Dermis blood vessel endothelial cell (primary cell): ENCODE results near the gene VSIR. TPM values are rescaled to one million over a fixed set of nuclear protein-coding genes. Genes with fewer than 3 reads are reported as not detected.

Source experiments
- DNase-seq: peaks from one replicate; pipeline ENCODE4 v3.0.0; 2010
- total RNA-seq: library from RNA; depleted of rRNA; stranded (reverse); fragments of >200 nt; gene quantifications from 2 replicates; pipeline ENCODE4 v1.2.3, GENCODE V29; 2014

Gene VSIR
- total RNA-seq, 1 donor from 2014 or later, result 42.2 TPM

DNA sequence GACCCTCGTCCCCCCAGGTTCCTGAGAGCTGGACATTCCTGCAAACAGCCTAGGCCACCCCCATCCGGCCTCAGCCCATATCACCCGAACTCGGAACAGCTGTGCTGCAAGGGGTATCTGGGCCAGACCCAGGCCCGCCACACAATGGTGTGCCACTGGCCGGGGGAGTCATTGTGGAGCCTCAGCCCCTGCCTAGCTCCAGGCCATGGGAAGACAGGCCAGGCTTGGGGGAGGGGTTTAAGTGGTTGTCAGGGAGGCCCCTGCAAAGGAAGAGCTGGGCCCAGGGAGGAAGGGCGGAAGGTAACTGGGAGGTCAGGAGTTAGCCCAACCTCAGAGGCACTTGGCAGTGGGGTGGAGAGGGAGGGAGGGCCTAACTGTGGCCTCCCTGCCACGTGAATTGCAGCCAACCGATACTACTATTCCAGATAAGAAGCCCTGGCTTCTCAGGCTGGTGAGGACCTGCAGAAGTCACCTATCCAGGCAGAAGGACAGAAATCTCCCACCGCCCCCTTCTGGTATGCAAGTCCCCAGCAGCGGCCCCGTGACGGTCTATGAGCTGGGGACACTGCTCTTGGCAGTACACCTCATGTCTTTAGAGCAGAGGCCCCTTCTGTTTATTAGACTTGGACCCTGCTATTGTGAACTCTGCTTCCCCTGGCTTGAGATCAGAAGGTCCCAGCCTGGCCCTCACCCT lies 26.8 kb downstream of the VSIR start:
- DNase-seq, result no peak

- no peak for DNase-seq
These were observed 27.6 kb downstream of the VSIR start for GRCh38 chr10:71745664-71746250.

GRCh38 chr10:71744897-71745663 lies 28.2 kb downstream of the VSIR start:
- DNase-seq, result no peak

DNA sequence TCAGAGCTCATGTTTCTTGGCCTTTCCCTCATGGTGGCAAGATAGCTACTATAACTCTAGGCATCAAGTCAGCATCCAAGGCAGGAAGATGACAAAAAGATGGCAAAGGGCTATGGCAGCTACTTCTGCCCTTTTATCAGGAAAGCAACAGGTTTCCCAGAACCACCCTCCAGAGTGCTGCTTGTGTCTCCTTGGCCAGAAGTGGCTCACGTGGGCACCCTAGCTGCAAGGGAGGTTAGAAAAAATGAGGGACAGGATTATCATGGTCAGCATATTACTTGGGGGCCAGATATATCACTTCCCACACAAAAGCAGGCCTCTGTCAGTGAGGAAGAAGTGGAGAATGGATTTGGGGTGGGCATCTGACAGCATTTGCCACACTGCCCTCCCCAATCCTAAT lies 29.5 kb downstream of the VSIR start:
- DNase-seq, result no peak

DNA sequence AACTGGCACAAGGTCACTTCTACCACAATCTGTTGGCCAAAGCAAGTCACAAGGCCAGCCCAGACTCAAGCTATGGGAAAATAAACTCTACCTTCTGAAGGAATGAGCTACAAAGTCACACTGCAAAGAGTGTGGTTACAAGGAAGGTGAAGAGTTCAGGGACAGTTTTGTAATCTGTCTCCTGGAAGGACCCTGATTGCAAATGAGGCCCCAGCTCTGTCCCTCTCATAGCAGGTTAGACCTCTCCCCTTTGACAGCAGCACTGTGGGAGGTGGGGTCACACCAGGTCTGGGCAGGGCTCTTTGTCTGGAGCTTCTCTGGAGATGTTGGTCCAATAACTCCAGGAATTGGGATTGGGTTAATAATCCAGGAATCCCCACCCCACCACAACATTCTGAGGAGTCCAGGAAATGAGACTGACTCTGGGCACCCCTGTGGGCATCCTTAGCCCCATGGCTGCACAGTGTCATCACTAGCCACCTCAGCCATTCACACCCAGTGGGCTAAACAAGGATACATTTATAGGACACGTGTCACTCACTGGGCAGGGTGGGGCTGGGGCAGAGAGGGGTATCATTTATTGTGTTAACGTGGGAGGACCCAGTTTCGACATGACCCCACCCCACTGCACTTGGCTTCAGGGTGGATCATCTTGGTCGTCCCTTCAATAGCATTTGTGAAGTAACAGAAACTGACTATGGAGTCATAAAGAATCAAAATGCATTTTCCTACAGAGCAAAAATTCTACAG lies 30.1 kb downstream of the VSIR start:
- DNase-seq, result no peak

- no peak for DNase-seq
These were observed 30.8 kb downstream of the VSIR start for GRCh38 chr10:71742301-71743088.

DNA sequence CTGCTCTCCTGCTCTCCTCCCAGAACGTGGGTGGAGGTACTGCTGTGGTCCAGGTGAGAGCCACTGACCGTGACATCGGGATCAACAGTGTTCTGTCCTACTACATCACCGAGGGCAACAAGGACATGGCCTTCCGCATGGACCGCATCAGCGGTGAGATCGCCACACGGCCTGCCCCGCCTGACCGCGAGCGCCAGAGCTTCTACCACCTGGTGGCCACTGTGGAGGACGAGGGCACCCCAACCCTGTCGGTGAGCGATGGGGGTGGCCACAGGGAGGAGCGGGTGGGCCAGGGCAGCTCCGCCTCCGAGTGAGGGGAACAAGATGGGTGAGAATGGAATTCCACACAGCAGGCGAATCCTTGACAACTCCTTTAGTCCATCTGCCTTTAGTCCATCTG lies 31.6 kb downstream of the VSIR start:
- DNase-seq, result no peak

- DNase-seq, result no peak
These were observed 32.3 kb downstream of the VSIR start for GRCh38 chr10:71741029-71741428.

DNA sequence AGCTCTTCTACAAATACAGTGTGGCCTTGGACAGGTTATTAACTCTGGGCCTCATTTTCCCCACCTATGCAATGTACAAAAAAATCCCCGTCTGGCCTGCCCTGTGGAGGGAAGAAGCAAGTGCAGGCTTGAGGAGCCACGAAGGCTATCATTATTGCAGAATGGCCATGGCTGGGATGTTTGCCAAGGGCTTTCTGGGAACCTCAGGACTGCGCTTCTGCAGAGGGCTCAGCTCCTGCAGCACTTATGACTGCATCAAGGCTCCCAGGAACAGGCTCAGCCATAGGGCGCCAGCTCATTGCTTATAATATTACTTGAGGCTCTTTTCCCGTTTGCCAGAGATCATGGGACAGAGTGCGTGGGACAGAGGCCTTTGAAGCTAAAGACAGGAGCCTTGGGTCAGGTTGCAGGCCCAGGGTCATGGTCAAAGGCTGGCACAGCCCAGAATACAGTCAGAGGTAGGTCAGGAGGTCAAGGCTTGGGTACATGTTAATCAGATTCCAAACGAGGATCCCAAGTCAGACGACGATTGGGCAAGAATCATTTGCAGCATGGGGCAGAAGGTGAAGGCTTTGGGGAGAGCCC lies 33.2 kb downstream of the VSIR start:
- no peak for DNase-seq

DNA sequence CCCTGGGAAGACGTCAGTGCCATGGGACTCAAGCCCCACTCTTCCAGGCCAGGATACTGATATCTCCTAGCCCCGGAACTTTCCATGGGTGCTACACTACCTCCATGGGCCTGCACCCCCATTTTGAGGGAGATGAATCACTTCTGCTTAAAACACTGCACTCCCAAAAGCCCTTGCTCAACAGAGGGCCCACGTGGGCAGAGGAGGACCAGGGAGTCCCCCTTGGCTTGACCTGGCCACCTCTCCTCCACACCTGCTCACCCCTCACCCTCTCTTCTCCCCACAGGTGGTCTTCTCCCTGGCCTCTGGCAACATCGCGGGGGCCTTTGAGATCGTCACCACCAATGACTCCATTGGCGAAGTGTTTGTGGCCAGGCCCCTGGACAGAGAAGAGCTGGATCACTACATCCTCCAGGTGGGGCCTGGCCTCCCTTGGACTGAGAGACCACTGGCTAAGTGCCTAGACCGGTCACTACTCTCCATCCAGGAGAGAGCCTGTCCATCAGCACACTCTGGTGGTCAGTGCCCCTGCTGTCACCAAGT lies 33.9 kb downstream of the VSIR start:
- no peak for DNase-seq

DNA sequence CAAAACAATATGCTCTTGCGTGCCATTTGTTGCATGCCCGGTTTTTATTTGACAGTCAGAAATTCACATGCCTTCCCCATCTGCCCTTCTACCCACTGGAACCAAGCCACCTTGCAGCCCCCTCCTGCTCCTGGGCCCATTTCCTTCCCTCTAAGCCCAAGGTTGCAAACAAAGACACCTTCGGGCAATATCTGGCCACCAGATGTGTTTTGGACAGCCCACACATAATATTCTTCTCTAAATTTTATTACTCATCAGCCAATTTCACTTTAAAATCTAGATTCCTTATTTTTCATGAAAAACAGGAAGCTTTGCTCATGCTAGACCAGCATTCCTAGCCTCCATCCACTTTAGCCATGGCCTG lies 35.5 kb downstream of the VSIR start:
- DNase-seq, result no peak

- peak; percentile 22 for DNase-seq
These were observed 36.1 kb downstream of the VSIR start for GRCh38 chr10:71737001-71737833.

GRCh38 chr10:71736570-71736952 lies 36.8 kb downstream of the VSIR start:
- no peak for DNase-seq

DNA sequence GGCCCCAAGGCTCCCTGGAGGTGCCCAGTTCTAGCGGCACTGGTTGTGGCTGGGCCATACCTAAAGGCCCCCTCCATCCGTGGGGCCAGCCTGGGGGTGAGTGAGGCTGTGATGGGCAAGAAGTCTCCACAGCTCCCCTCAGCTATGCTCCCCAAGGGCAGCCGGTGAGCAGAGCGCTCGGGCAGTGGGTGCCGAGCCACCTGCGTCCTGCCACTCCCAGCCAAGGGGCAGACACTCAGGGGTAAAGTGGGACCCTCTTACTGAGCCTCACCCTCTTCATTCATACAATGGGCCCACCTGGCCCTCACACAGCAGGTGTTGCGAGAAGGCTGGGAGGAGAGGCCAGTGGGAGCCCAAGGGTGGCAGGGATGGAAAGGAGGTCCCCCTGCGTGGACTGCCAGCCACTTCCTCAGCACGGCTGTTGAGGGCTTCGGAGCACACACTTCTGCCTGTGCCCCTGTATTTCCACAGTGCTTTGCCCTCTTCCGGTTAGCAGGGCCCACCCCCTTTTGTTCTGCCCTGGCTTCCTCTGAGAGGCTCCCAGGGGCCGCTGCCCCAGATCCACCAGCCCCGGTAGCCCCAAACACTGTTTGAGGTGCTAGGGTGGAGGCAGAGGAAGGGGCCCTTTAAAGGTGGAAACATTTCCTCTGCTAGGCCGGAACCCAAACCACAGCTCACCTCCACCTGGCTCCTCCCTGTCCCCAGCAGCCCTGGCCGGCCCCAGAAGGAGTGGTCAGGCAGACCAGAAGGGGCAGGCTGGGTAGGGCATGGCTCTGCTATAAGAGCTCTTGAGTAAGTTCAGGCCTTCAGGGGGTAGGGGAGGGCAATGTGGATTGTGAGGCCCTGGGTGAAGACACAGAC lies 37.4 kb downstream of the VSIR start:
- no peak for DNase-seq

DNA sequence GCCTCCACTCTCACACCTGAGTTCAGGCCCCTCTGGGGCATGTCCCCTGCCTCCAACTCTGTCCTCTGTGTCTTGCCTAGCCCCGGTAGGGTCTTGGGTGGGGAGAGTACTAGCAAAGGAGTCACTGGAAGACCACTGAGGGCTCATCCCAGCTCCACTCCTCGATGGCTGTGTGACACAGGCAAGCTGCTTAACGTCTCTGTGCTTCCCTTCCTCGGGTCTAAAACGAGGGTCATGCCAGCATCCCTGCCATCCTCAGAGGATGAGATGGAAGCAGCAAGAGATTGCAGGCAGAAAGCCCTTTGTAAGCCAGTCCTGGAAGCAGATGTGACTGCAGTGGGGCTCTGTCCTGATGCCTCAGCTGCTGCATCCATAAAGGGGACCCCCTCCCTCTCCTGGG lies 38.5 kb downstream of the VSIR start:
- no peak for DNase-seq

- DNase-seq, result no peak
These were observed 41.5 kb downstream of the VSIR start for GRCh38 chr10:71731791-71732190.

GRCh38 chr10:71729161-71729636 lies 44.1 kb downstream of the VSIR start:
- no peak for DNase-seq

- no peak for DNase-seq
These were observed 45.3 kb downstream of the VSIR start for GRCh38 chr10:71727738-71728737.
